Stomach (tissue), 4 donors: ENCODE measurements around the gene ZNF25.

Experiments
- EP300 ChIP-seq: sonication (generic); formaldehyde crosslinking; IDR thresholded peaks from one replicate; pipeline ENCODE4 v1.6.1; 2017; ENCODE audit warnings: antibody characterized with exemption
- POLR2A ChIP-seq, 4 donors: fragments of 450-650 bp; IDR thresholded peaks; one replicate each; pipeline ENCODE4 v1.6.1; 2016; ENCODE audit warnings: antibody characterized with exemption in 4 of 4, control low read depth in 2 of 4, mild to moderate bottlenecking in 1 of 4, moderate library complexity in 1 of 4

DNA sequence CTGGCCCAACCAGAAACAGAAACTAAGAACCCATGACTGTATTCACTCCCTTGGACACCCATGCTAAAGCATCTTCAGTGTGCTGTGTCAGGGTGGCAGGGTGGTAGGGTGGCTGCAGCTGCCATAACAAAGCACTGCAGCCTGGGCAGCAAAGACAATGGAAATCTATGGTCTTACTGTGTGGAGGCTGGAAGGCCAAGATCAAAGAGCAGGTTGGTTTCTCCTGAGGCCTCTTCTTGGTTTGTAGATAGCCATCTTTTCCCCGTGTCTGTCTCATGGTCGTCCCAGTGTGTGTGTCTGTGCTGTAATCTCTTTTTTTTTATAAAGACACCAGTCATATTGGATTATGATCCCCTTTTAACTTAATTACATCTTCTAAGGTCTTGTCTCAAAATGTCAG is 15.2 kb upstream of the ZNF25 start:
- TF ChIP-seq EP300, result no peak
- no peak for TF ChIP-seq POLR2A (IDR thresholded peaks at IDR 0.05)
